Neural progenitor cell (in vitro differentiated cells): ENCODE measurements around the gene EDEM2. TPM values are rescaled to one million over a fixed set of nuclear protein-coding genes. Genes with fewer than 3 reads are reported as not detected.

ENCODE experiments used
- DNase-seq: peaks from one replicate; pipeline ENCODE4 v3.0.0-alpha.2; 2016; ENCODE audit warnings: low spot score
- H2AFZ ChIP-seq: fragments of 200-600 bp; sonication (generic); replicated peaks from 2 replicates; pipeline ENCODE4 v1.6.1; 2016; ENCODE audit warnings: antibody characterized with exemption
- H3F3A ChIP-seq: fragments of 200-600 bp; sonication (generic); 2 replicates; pipeline ENCODE4 v1.6.1; 2016; ENCODE audit warnings: antibody characterized with exemption, low read depth
- H3K27ac ChIP-seq: fragments of 200-600 bp; sonication (generic); 2 replicates; pipeline ENCODE4 v1.5.1; 2016; ENCODE audit warnings: mild to moderate bottlenecking
- H3K27me3 ChIP-seq: fragments of 200-600 bp; sonication (generic); 2 replicates; pipeline ENCODE4 v1.6.1; 2016; ENCODE audit warnings: mild to moderate bottlenecking, moderate library complexity
- H3K36me3 ChIP-seq: fragments of 200-600 bp; sonication (generic); 2 replicates; pipeline ENCODE4 v1.5.1; 2016
- H3K4me1 ChIP-seq: fragments of 200-600 bp; sonication (generic); 2 replicates; pipeline ENCODE4 v1.6.1; 2016; ENCODE audit warnings: mixed run types
- H3K4me2 ChIP-seq: fragments of 200-600 bp; sonication (generic); 2 replicates; pipeline ENCODE4 v1.6.1; 2016
- H3K4me3 ChIP-seq: fragments of 200-600 bp; sonication (generic); 2 replicates; pipeline ENCODE4 v1.5.1; 2016
- H3K79me2 ChIP-seq: fragments of 200-600 bp; sonication (generic); 2 replicates; pipeline ENCODE4 v1.6.1; 2016; ENCODE audit warnings: low read depth
- H3K9ac ChIP-seq: fragments of 200-600 bp; sonication (generic); 2 replicates; pipeline ENCODE4 v1.6.1; 2016
- H3K9me3 ChIP-seq: fragments of 200-600 bp; sonication (generic); 2 replicates; pipeline ENCODE4 v1.5.1; 2016; ENCODE audit warnings: low read depth
- H4K20me1 ChIP-seq: fragments of 200-600 bp; sonication (generic); 2 replicates; pipeline ENCODE4 v1.6.1; 2016; ENCODE audit warnings: low read depth
- H3K27ac Mint-ChIP-seq: 3 replicates; pipeline ENCODE4 v1.8.0; 2021; ENCODE audit warnings: mixed read lengths
- H3K27me3 Mint-ChIP-seq: 2 replicates; pipeline ENCODE4 v1.8.0; 2022; ENCODE audit warnings: low read depth, mild to moderate bottlenecking, inconsistent platforms, moderate library complexity, mixed read lengths; ENCODE audit not compliant: insufficient read depth
- H3K36me3 Mint-ChIP-seq: 3 replicates; pipeline ENCODE4 v1.8.0; 2021; ENCODE audit warnings: mixed read lengths
- H3K4me1 Mint-ChIP-seq: 3 replicates; pipeline ENCODE4 v1.8.0; 2021; ENCODE audit warnings: mixed read lengths
- H3K4me3 Mint-ChIP-seq: 3 replicates; pipeline ENCODE4 v1.8.0; 2021; ENCODE audit warnings: mild to moderate bottlenecking, moderate library complexity, mixed read lengths
- H3K9me3 Mint-ChIP-seq: 3 replicates; pipeline ENCODE4 v1.8.0; 2020; ENCODE audit warnings: mixed read lengths
- CTCF ChIP-seq: fragments of 200-600 bp; sonication (generic); IDR thresholded peaks from 2 replicates; pipeline ENCODE4 v1.5.1; 2017; ENCODE audit warnings: antibody characterized with exemption, mild to moderate bottlenecking
- EZH2 ChIP-seq: fragments of 200-600 bp; sonication (generic); IDR thresholded peaks from 2 replicates; pipeline ENCODE4 v1.6.1; 2017; ENCODE audit warnings: antibody characterized with exemption, mild to moderate bottlenecking, moderate library complexity
- EZH2phosphoT487 ChIP-seq: fragments of 200-600 bp; sonication (generic); IDR thresholded peaks from 2 replicates; pipeline ENCODE4 v1.6.1; 2017; ENCODE audit warnings: antibody characterized with exemption
- total RNA-seq: library from RNA; depleted of rRNA; stranded (reverse); fragments of >200 nt; gene quantifications from 2 replicates; pipeline ENCODE4 v1.2.3, GENCODE V29; 2015; ENCODE audit warnings: low replicate concordance

Gene EDEM2
- total RNA-seq, 1 donor from 2014 or later = 9.3 TPM

GRCh38 chr20:35133735-35134134 lies 13.4 kb downstream of the EDEM2 start:
- Mint-ChIP-seq H3K4me3 (no peak overlapping the region), H3K36me3 (peaks cover 2% of the 10 kb centered on the region), H3K27ac (no peak overlapping the region), H3K9me3 (no peaks in the 10 kb centered on the region), H3K4me1 (no peaks in the 10 kb centered on the region), H3K27me3 (peaks cover 8% of the 10 kb centered on the region)
- H3F3A ChIP-seq = no peaks in the 10 kb centered on the region
- no peaks in the 10 kb centered on the region for H3K79me2 ChIP-seq
- H3K9me3 ChIP-seq = no peaks in the 10 kb centered on the region
- H3K27ac ChIP-seq = no peak overlapping the region
- H4K20me1 ChIP-seq = no peaks in the 10 kb centered on the region
- no peaks in the 10 kb centered on the region for H3K36me3 ChIP-seq
- TF ChIP-seq EZH2phosphoT487 (no peak), EZH2 (no peak), CTCF (no peak)
- H3K4me1 ChIP-seq = no peaks in the 10 kb centered on the region
- DNase-seq = no peak
- no peak overlapping the region for H3K4me2 ChIP-seq
- no peak overlapping the region for H3K9ac ChIP-seq
- no peak overlapping the region for H3K4me3 ChIP-seq
- no peaks in the 10 kb centered on the region for H3K27me3 ChIP-seq
- H2AFZ ChIP-seq = no peak overlapping the region

GRCh38 chr20:35133031-35133430 lies 14.1 kb downstream of the EDEM2 start:
- no peaks in the 10 kb centered on the region for H3K27me3 ChIP-seq
- DNase-seq = no peak
- Mint-ChIP-seq H3K4me1 (no peaks in the 10 kb centered on the region), H3K27me3 (peaks cover 8% of the 10 kb centered on the region), H3K36me3 (peaks cover 2% of the 10 kb centered on the region), H3K27ac (no peak overlapping the region), H3K4me3 (no peak overlapping the region), H3K9me3 (no peaks in the 10 kb centered on the region)
- no peak overlapping the region for H3K4me3 ChIP-seq
- H3K9me3 ChIP-seq = no peaks in the 10 kb centered on the region
- no peak overlapping the region for H3K27ac ChIP-seq
- no peaks in the 10 kb centered on the region for H3K36me3 ChIP-seq
- no peak for TF ChIP-seq EZH2
- no peak overlapping the region for H2AFZ ChIP-seq
- H3F3A ChIP-seq = no peaks in the 10 kb centered on the region
- H3K79me2 ChIP-seq = no peaks in the 10 kb centered on the region
- H3K4me2 ChIP-seq = no peak overlapping the region
- no peak overlapping the region for H3K9ac ChIP-seq
- H4K20me1 ChIP-seq = no peaks in the 10 kb centered on the region
- no peaks in the 10 kb centered on the region for H3K4me1 ChIP-seq

- no peaks in the 10 kb centered on the region for H4K20me1 ChIP-seq
- no peaks in the 10 kb centered on the region for H3K36me3 ChIP-seq
- H3K4me3 ChIP-seq = no peak overlapping the region
- Mint-ChIP-seq H3K9me3 (no peaks in the 10 kb centered on the region), H3K4me1 (no peaks in the 10 kb centered on the region), H3K4me3 (no peak overlapping the region), H3K27me3 (peaks cover 5% of the 10 kb centered on the region), H3K36me3 (peaks cover 3% of the 10 kb centered on the region), H3K27ac (no peak overlapping the region)
- no peaks in the 10 kb centered on the region for H3K4me1 ChIP-seq
- no peak overlapping the region for H2AFZ ChIP-seq
- H3F3A ChIP-seq = no peaks in the 10 kb centered on the region
- TF ChIP-seq CTCF (no peak), EZH2phosphoT487 (no peak), EZH2 (no peak)
- H3K9ac ChIP-seq = no peak overlapping the region
- no peaks in the 10 kb centered on the region for H3K27me3 ChIP-seq
- H3K4me2 ChIP-seq = no peak overlapping the region
- DNase-seq = no peak
- no peaks in the 10 kb centered on the region for H3K79me2 ChIP-seq
- no peaks in the 10 kb centered on the region for H3K9me3 ChIP-seq
- H3K27ac ChIP-seq = no peak overlapping the region
Measured at GRCh38 chr20:35131934-35132333, 15.2 kb downstream of the EDEM2 start.

GRCh38 chr20:35129647-35130069 lies 17.5 kb downstream of the EDEM2 start:
- no peak overlapping the region for H3K27ac ChIP-seq
- Mint-ChIP-seq H3K27ac (no peak overlapping the region), H3K4me3 (no peak overlapping the region), H3K9me3 (no peaks in the 10 kb centered on the region), H3K4me1 (no peaks in the 10 kb centered on the region), H3K36me3 (peaks cover 10% of the 10 kb centered on the region), H3K27me3 (peaks cover 5% of the 10 kb centered on the region)
- DNase-seq = no peak
- no peaks in the 10 kb centered on the region for H3F3A ChIP-seq
- no peaks in the 10 kb centered on the region for H4K20me1 ChIP-seq
- H3K79me2 ChIP-seq = no peaks in the 10 kb centered on the region
- H3K4me3 ChIP-seq = no peak overlapping the region
- no peaks in the 10 kb centered on the region for H3K4me1 ChIP-seq
- H3K4me2 ChIP-seq = no peak overlapping the region
- no peaks in the 10 kb centered on the region for H3K36me3 ChIP-seq
- H3K9me3 ChIP-seq = no peaks in the 10 kb centered on the region
- H3K9ac ChIP-seq = no peak overlapping the region
- H3K27me3 ChIP-seq = no peaks in the 10 kb centered on the region
- no peak for TF ChIP-seq EZH2phosphoT487
- TF ChIP-seq EZH2 = no peak
- no peak for TF ChIP-seq CTCF
- H2AFZ ChIP-seq = no peak overlapping the region
